Measurements from ENCODE around the gene FAM50A. TPM values are rescaled to one million over a fixed set of nuclear protein-coding genes. Genes with fewer than 3 reads are reported as not detected.

The FAM50A gene
- total and polyA plus RNA-seq, 2 donors: 29.8 to 112 TPM

Other genes with a start within 250 kb of the FAM50A start
- not detected for gene OPN1MW2, start 224.4 kb upstream of the FAM50A start, total RNA-seq
- not detected for gene OPN1MW2, start 224.4 kb upstream of the FAM50A start, polyA plus RNA-seq
- gene OPN1MW3, start 186.6 kb upstream of the FAM50A start, total RNA-seq: not detected
- 0.02 TPM for gene OPN1MW3, start 186.6 kb upstream of the FAM50A start, polyA plus RNA-seq
- gene TEX28, start 149.0 kb upstream of the FAM50A start, total RNA-seq: not detected
- 0.05 TPM for gene TEX28, start 149.0 kb upstream of the FAM50A start, polyA plus RNA-seq
- 1.3 TPM for gene TKTL1, start 148.3 kb upstream of the FAM50A start, total RNA-seq
- 0.43 TPM for gene TKTL1, start 148.3 kb upstream of the FAM50A start, polyA plus RNA-seq
- 164 TPM for gene FLNA, start 69.5 kb upstream of the FAM50A start, total RNA-seq
- gene FLNA, start 69.5 kb upstream of the FAM50A start, polyA plus RNA-seq: 412 TPM
- 8.2 TPM for gene EMD, start 64.8 kb upstream of the FAM50A start, total RNA-seq
- gene EMD, start 64.8 kb upstream of the FAM50A start, polyA plus RNA-seq: 110 TPM
- gene RPL10, start 45.8 kb upstream of the FAM50A start, total RNA-seq: 5,085 TPM
- gene RPL10, start 45.8 kb upstream of the FAM50A start, polyA plus RNA-seq: 5,714 TPM
- gene DNASE1L1, start 34.9 kb upstream of the FAM50A start, total RNA-seq: 10.1 TPM
- 23.0 TPM for gene DNASE1L1, start 34.9 kb upstream of the FAM50A start, polyA plus RNA-seq
- gene TAFAZZIN, start 32.6 kb upstream of the FAM50A start, total RNA-seq: 21.0 TPM
- gene TAFAZZIN, start 32.6 kb upstream of the FAM50A start, polyA plus RNA-seq: 111 TPM
- gene ATP6AP1, start 15.5 kb upstream of the FAM50A start, total RNA-seq: 26.6 TPM
- 53.7 TPM for gene ATP6AP1, start 15.5 kb upstream of the FAM50A start, polyA plus RNA-seq
- 39.2 TPM for gene GDI1, start 7.0 kb upstream of the FAM50A start, total RNA-seq
- gene GDI1, start 7.0 kb upstream of the FAM50A start, polyA plus RNA-seq: 144 TPM
- 2.2 TPM for gene PLXNA3, start 14.1 kb downstream of the FAM50A start, total RNA-seq
- gene PLXNA3, start 14.1 kb downstream of the FAM50A start, polyA plus RNA-seq: 14.3 TPM
- 39.9 TPM for gene LAGE3, start 35.1 kb downstream of the FAM50A start, total RNA-seq
- gene LAGE3, start 35.1 kb downstream of the FAM50A start, polyA plus RNA-seq: 17.3 TPM
- 29.9 TPM for gene UBL4A, start 42.5 kb downstream of the FAM50A start, total RNA-seq
- gene UBL4A, start 42.5 kb downstream of the FAM50A start, polyA plus RNA-seq: 20.7 TPM
- gene SLC10A3, start 46.5 kb downstream of the FAM50A start, total RNA-seq: 6.1 TPM
- 21.6 TPM for gene SLC10A3, start 46.5 kb downstream of the FAM50A start, polyA plus RNA-seq
- gene FAM3A, start 72.1 kb downstream of the FAM50A start, total RNA-seq: 18.4 TPM
- gene FAM3A, start 72.1 kb downstream of the FAM50A start, polyA plus RNA-seq: 73.4 TPM
- gene G6PD, start 102.7 kb downstream of the FAM50A start, total RNA-seq: 13.9 TPM
- gene G6PD, start 102.7 kb downstream of the FAM50A start, polyA plus RNA-seq: 21.0 TPM
- 17.7 TPM for gene IKBKG, start 103.5 kb downstream of the FAM50A start, total RNA-seq
- gene IKBKG, start 103.5 kb downstream of the FAM50A start, polyA plus RNA-seq: 38.3 TPM
- gene CTAG1A, start 141.0 kb downstream of the FAM50A start, total RNA-seq: not detected
- gene CTAG1A, start 141.0 kb downstream of the FAM50A start, polyA plus RNA-seq: 0.07 TPM
- not detected for gene CTAG1B, start 175.1 kb downstream of the FAM50A start, total RNA-seq
- gene CTAG1B, start 175.1 kb downstream of the FAM50A start, polyA plus RNA-seq: not detected
- not detected for gene CTAG2, start 209.4 kb downstream of the FAM50A start, total RNA-seq
- gene CTAG2, start 209.4 kb downstream of the FAM50A start, polyA plus RNA-seq: 0.05 TPM